Activated CD4-positive, alpha-beta memory T cell treated with anti-CD3 and anti-CD28 coated beads for 36 hours (primary cell): ENCODE results near the gene MGAT5. TPM values are rescaled to one million over a fixed set of nuclear protein-coding genes. Genes with fewer than 3 reads are reported as not detected.

Experiments
- CTCF ChIA-PET: fragments of 350-600 bp; sonication (Branson Sonifier 250); formaldehyde crosslinking; loops from one replicate; lab custom pipeline; 2021; ENCODE audit warnings: antibody characterized with exemption, inconsistent platforms; lab: Charles Lee
- POLR2A ChIA-PET: fragments of 350-600 bp; sonication (Branson Sonifier 250); formaldehyde crosslinking; loops from one replicate; lab custom pipeline; 2021; ENCODE audit warnings: antibody characterized with exemption; lab: Charles Lee
- DNase-seq: peaks from one replicate; pipeline ENCODE4 v3.0.0-alpha.2; 2020
- H3K27ac Mint-ChIP-seq: one replicate; pipeline ENCODE4 v1.8.0; 2021; ENCODE audit warnings: mixed read lengths
- H3K27me3 Mint-ChIP-seq: one replicate; pipeline ENCODE4 v1.8.0; 2021; ENCODE audit warnings: mixed read lengths
- H3K36me3 Mint-ChIP-seq: one replicate; pipeline ENCODE4 v1.8.0; 2021; ENCODE audit warnings: mixed read lengths
- H3K4me1 Mint-ChIP-seq: one replicate; pipeline ENCODE4 v1.8.0; 2021; ENCODE audit warnings: low read depth, mixed read lengths
- H3K4me3 Mint-ChIP-seq: one replicate; pipeline ENCODE4 v1.8.0; 2021; ENCODE audit warnings: mild to moderate bottlenecking, mixed read lengths
- H3K9me3 Mint-ChIP-seq: one replicate; pipeline ENCODE4 v1.8.0; 2021; ENCODE audit warnings: mixed read lengths
- intact Hi-C: fragments of 100-400 bp; cut with micrococcal nuclease; formaldehyde crosslinking; loops from one replicate; pipeline ENCODE4 v1.15.1; 2023
- total RNA-seq, 2 experiments: library from RNA; stranded (reverse); gene quantifications; one replicate each; pipeline ENCODE4 v1.2.3, GENCODE V29; 2021

Gene MGAT5
- total RNA-seq, 2 experiments from 2014 or later, result 33.6 to 38.3 TPM

DNA sequence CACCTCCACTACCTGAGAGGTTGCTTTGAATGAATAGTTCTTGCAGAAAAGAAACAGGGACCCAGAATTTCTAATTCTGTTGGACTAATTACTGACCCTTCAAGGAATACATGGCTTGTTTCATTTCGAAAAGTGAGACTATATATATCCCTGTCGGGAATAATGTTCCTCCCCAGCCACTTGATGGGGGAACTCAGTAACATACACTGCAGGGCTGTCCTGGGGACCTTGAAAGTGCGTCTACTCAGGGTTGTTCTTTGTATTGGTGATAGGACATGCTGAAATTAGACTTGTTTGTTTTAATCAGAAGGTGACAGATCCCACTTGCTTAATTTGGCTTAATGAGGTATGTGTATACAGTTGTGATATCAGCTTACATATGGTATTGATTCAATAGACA lies 25.5 kb downstream of the MGAT5 start:
- intact Hi-C loops, result no loop called here
- no peak for DNase-seq
- CTCF ChIA-PET, result no interaction called here
- Mint-ChIP-seq H3K27me3 (no peaks in the 10 kb centered on the region), H3K4me3 (no peak overlapping the region), H3K36me3 (peaks cover 18% of the 10 kb centered on the region), H3K27ac (no peak overlapping the region), H3K9me3 (no peaks in the 10 kb centered on the region), H3K4me1 (peaks cover 48% of the 10 kb centered on the region)
- POLR2A ChIA-PET, result no interaction called here

GRCh38 chr2:134280231-134280630 lies 26.4 kb downstream of the MGAT5 start:
- Mint-ChIP-seq H3K36me3 (peaks cover 16% of the 10 kb centered on the region), H3K27me3 (no peaks in the 10 kb centered on the region), H3K4me3 (no peak overlapping the region), H3K9me3 (no peaks in the 10 kb centered on the region), H3K27ac (no peak overlapping the region), H3K4me1 (peaks cover 44% of the 10 kb centered on the region)
- ChIA-PET POLR2A (no interaction called here), CTCF (interaction anchor here (0.8 to 1.2 kb wide), 3 partner anchors 34 to 162 kb away, joined by 3 to 4 read pairs (median 3); no protein-coding TSS in a partner anchor)
- no peak for DNase-seq
- intact Hi-C loops, result loop anchor here (5.0 to 10.0 kb wide), 2 partner anchors 63 to 635 kb away; partner anchors contain the start of gene CCNT2

DNA sequence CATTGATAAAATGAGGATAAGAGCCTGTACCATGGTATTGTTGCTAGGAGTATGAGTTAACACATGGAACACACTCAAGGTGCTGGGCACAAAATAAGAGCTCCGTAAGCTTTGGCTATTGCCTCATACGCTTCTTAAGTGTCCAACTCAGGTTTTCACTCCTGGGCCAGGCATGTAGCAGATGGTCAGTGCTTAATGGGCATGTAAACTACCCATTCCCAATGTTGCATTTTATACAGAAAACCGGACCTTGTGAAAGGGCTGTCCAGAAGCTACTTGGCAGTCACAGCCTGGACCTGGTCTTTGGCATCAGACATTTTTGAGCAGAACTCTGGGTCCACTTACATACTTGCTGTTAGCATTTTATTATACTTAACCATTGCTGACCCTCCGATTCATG lies 26.9 kb downstream of the MGAT5 start:
- Mint-ChIP-seq H3K27ac (no peak overlapping the region), H3K36me3 (peaks cover 15% of the 10 kb centered on the region), H3K4me3 (no peak overlapping the region), H3K9me3 (no peaks in the 10 kb centered on the region), H3K4me1 (peaks cover 43% of the 10 kb centered on the region), H3K27me3 (no peaks in the 10 kb centered on the region)
- ChIA-PET POLR2A (no interaction called here), CTCF (interaction anchor here (0.8 to 1.2 kb wide), 3 partner anchors 35 to 162 kb away, joined by 3 to 4 read pairs (median 3); no protein-coding TSS in a partner anchor)
- intact Hi-C loops, result loop anchor here (5.0 to 10.0 kb wide), 2 partner anchors 63 to 634 kb away; partner anchors contain the start of gene CCNT2
- no peak for DNase-seq

- Mint-ChIP-seq H3K9me3 (no peaks in the 10 kb centered on the region), H3K36me3 (peaks cover 12% of the 10 kb centered on the region), H3K27ac (no peak overlapping the region), H3K27me3 (no peaks in the 10 kb centered on the region), H3K4me1 (peaks cover 46% of the 10 kb centered on the region), H3K4me3 (no peak overlapping the region)
- POLR2A ChIA-PET, result interaction anchor here (1.1 kb wide), 1 partner anchor 31 kb away, joined by 4 read pairs; no protein-coding TSS in a partner anchor
- peak; percentile 34 for DNase-seq
- CTCF ChIA-PET, result interaction anchor here (0.6 to 2.4 kb wide), 5 partner anchors 28 to 180 kb away, joined by 3 to 10 read pairs (median 5); partner anchors contain the start of gene MGAT5
- intact Hi-C loops, result loop anchor here (1.0 to 10.0 kb wide), 5 partner anchors 8 to 633 kb away; partner anchors contain the start of gene CCNT2
Measured at GRCh38 chr2:134281815-134282419, 28.0 kb downstream of the MGAT5 start.

- peaks cover 7% of the 10 kb centered on the region for H3K36me3 Mint-ChIP-seq
- ChIA-PET CTCF (interaction anchor here (0.6 to 2.4 kb wide), 8 partner anchors 17 to 181 kb away, joined by 3 to 10 read pairs (median 4); partner anchors contain the start of gene MGAT5), POLR2A (interaction anchor here (0.9 to 1.5 kb wide), 3 partner anchors 32 to 65 kb away, joined by 3 to 4 read pairs (median 4); no protein-coding TSS in a partner anchor)
- H3K4me3 Mint-ChIP-seq, result no peak overlapping the region
- peak overlapping the region; percentile 21 for H3K27ac Mint-ChIP-seq
- no peaks in the 10 kb centered on the region for H3K9me3 Mint-ChIP-seq
- H3K4me1 Mint-ChIP-seq, result peaks cover 42% of the 10 kb centered on the region
- intact Hi-C loops, result loop anchor here (1.0 to 10.0 kb wide), 8 partner anchors 7 to 632 kb away; partner anchors contain the start of gene CCNT2
- DNase-seq, result peak; percentile 73
- H3K27me3 Mint-ChIP-seq, result no peaks in the 10 kb centered on the region
Measured at GRCh38 chr2:134282629-134283400, 28.9 kb downstream of the MGAT5 start.

DNA sequence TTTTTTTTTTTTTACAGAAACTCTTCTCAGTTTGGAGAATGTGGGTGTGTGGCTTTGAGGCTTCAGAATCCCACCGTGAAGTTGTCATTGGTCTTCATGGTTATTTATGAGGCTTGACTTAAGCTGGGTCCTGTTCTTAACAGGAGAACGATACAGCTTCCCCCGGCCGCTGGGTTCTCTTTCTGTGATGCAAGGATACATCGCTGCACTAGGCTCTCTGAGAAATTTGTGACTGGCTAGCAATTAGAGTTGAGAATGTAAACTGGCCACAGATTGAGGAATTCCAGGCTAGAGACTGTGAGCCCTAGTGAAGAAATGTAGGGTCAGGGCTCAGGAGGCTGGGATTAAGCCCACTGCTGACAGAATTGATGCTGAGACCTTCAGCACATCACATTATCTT lies 29.8 kb downstream of the MGAT5 start:
- H3K27ac Mint-ChIP-seq, result no peak overlapping the region
- H3K4me1 Mint-ChIP-seq, result peaks cover 40% of the 10 kb centered on the region
- H3K27me3 Mint-ChIP-seq, result no peaks in the 10 kb centered on the region
- no peak for DNase-seq
- no peak overlapping the region for H3K4me3 Mint-ChIP-seq
- H3K36me3 Mint-ChIP-seq, result peaks cover 4% of the 10 kb centered on the region
- CTCF ChIA-PET, result interaction anchor here (0.8 to 2.4 kb wide), 7 partner anchors 17 to 165 kb away, joined by 3 to 10 read pairs (median 4); partner anchors contain the start of gene MGAT5
- intact Hi-C loops, result loop anchor here (1.0 to 10.0 kb wide), 7 partner anchors 18 to 631 kb away; partner anchors contain the start of gene CCNT2
- no peaks in the 10 kb centered on the region for H3K9me3 Mint-ChIP-seq
- POLR2A ChIA-PET, result interaction anchor here (0.9 to 1.5 kb wide), 2 partner anchors 53 to 66 kb away, joined by 3 to 4 read pairs; no protein-coding TSS in a partner anchor

DNA sequence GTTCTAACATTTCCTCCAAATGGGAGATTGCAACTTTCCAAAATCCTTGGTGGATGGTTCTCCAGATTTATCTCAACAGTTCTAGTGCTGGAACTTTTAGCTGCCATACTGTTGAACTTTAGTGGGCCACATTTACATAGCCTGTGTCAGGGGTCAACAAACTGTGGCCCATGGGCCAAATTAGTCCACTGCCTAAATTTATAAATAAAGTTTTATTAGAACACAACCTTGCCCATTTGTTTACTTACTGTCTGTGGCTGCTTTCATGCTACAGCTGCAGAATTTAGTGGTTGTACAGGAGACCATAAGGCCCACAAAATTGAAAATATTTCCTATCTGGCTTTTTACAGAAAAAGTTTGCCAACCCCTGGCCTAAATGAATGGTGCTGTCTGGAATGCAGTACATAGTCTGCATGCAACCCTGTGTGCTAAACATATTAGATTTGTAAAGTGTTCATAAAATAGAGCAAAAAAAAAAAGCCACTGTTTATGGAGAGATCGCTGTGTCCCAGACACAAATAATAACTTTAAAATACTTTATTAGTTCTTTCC lies 30.3 kb downstream of the MGAT5 start:
- CTCF ChIA-PET, result interaction anchor here (0.8 to 2.4 kb wide), 2 partner anchors 105 to 128 kb away, joined by 3 to 10 read pairs; no protein-coding TSS in a partner anchor
- Mint-ChIP-seq H3K4me1 (peaks cover 39% of the 10 kb centered on the region), H3K4me3 (no peak overlapping the region)

GRCh38 chr2:134287323-134287722 lies 33.5 kb downstream of the MGAT5 start:
- Mint-ChIP-seq H3K36me3 (no peaks in the 10 kb centered on the region), H3K27me3 (no peaks in the 10 kb centered on the region), H3K9me3 (no peaks in the 10 kb centered on the region), H3K27ac (no peak overlapping the region), H3K4me1 (peaks cover 21% of the 10 kb centered on the region), H3K4me3 (no peak overlapping the region)
- ChIA-PET POLR2A (interaction anchor here (1.0 kb wide), 1 partner anchor 13 kb away, joined by 3 read pairs; no protein-coding TSS in a partner anchor), CTCF (interaction anchor here (0.8 to 4.3 kb wide), 3 partner anchors 42 to 169 kb away, joined by 3 to 17 read pairs (median 5); no protein-coding TSS in a partner anchor)
- intact Hi-C loops, result loop anchor here (10.0 kb wide), 1 partner anchor 627 kb away; the partner anchor contains the start of gene CCNT2
- peak; percentile 49 for DNase-seq

More for the DNA sequence above, 30.3 kb downstream of the MGAT5 start:
- no peak for DNase-seq
- Mint-ChIP-seq H3K9me3 (no peaks in the 10 kb centered on the region), H3K27me3 (no peaks in the 10 kb centered on the region), H3K36me3 (no peaks in the 10 kb centered on the region), H3K27ac (no peak overlapping the region)
- intact Hi-C loops, result loop anchor here (5.0 to 10.0 kb wide), 2 partner anchors 67 to 631 kb away; partner anchors contain the start of gene CCNT2
- POLR2A ChIA-PET, result no interaction called here

DNA sequence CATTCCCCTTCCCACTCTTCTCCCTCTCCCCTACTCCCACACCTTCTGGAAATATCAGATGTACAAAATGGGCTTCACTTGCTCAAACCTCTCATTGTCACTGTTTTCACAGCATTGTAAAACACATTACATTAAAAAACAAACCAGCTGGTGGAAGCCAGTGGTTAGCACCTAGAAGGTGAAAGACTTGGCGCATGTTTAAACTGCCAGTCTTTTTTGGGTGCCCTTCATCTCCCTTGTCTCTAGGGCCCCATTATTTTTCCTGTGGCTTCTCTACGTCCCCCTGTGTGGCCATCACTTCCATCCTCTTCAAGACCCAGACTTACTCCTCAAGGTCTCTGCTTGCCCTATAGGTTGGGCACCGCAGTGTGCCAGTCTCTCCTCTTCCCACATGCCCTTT lies 34.9 kb downstream of the MGAT5 start:
- Mint-ChIP-seq H3K9me3 (no peaks in the 10 kb centered on the region), H3K4me1 (peaks cover 11% of the 10 kb centered on the region), H3K36me3 (peaks cover 1% of the 10 kb centered on the region), H3K4me3 (no peak overlapping the region), H3K27ac (no peak overlapping the region), H3K27me3 (no peaks in the 10 kb centered on the region)
- CTCF ChIA-PET, result interaction anchor here (0.6 to 4.3 kb wide), 6 partner anchors 11 to 171 kb away, joined by 3 to 17 read pairs (median 6); no protein-coding TSS in a partner anchor
- no peak for DNase-seq
- intact Hi-C loops, result loop anchor here (10.0 kb wide), 1 partner anchor 626 kb away; the partner anchor contains the start of gene CCNT2
- POLR2A ChIA-PET, result interaction anchor here (2.1 kb wide), 1 partner anchor 39 kb away, joined by 7 read pairs; no protein-coding TSS in a partner anchor

GRCh38 chr2:134289225-134289624 lies 35.4 kb downstream of the MGAT5 start:
- POLR2A ChIA-PET, result interaction anchor here (1.4 to 2.1 kb wide), 2 partner anchors 12 to 39 kb away, joined by 6 to 7 read pairs; no protein-coding TSS in a partner anchor
- peaks cover 14% of the 10 kb centered on the region for H3K4me1 Mint-ChIP-seq
- CTCF ChIA-PET, result interaction anchor here (0.6 to 4.3 kb wide), 6 partner anchors 11 to 171 kb away, joined by 3 to 17 read pairs (median 5); no protein-coding TSS in a partner anchor
- DNase-seq, result peak; percentile 57
- H3K27me3 Mint-ChIP-seq, result no peaks in the 10 kb centered on the region
- no peak overlapping the region for H3K27ac Mint-ChIP-seq
- no peaks in the 10 kb centered on the region for H3K9me3 Mint-ChIP-seq
- H3K36me3 Mint-ChIP-seq, result peaks cover 5% of the 10 kb centered on the region
- no peak overlapping the region for H3K4me3 Mint-ChIP-seq
- intact Hi-C loops, result loop anchor here (10.0 kb wide), 1 partner anchor 626 kb away; the partner anchor contains the start of gene CCNT2
